Neural progenitor cell (in vitro differentiated cells): ENCODE results near the gene LPIN1. TPM values are rescaled to one million over a fixed set of nuclear protein-coding genes. Genes with fewer than 3 reads are reported as not detected.

Experiments used
- DNase-seq: peaks from one replicate; pipeline ENCODE4 v3.0.0-alpha.2; 2016; ENCODE audit warnings: low spot score
- H2AFZ ChIP-seq: fragments of 200-600 bp; sonication (generic); replicated peaks from 2 replicates; pipeline ENCODE4 v1.6.1; 2016; ENCODE audit warnings: antibody characterized with exemption
- H3F3A ChIP-seq: fragments of 200-600 bp; sonication (generic); 2 replicates; pipeline ENCODE4 v1.6.1; 2016; ENCODE audit warnings: antibody characterized with exemption, low read depth
- H3K27ac ChIP-seq: fragments of 200-600 bp; sonication (generic); 2 replicates; pipeline ENCODE4 v1.5.1; 2016; ENCODE audit warnings: mild to moderate bottlenecking
- H3K27me3 ChIP-seq: fragments of 200-600 bp; sonication (generic); 2 replicates; pipeline ENCODE4 v1.6.1; 2016; ENCODE audit warnings: mild to moderate bottlenecking, moderate library complexity
- H3K36me3 ChIP-seq: fragments of 200-600 bp; sonication (generic); 2 replicates; pipeline ENCODE4 v1.5.1; 2016
- H3K4me1 ChIP-seq: fragments of 200-600 bp; sonication (generic); 2 replicates; pipeline ENCODE4 v1.6.1; 2016; ENCODE audit warnings: mixed run types
- H3K4me2 ChIP-seq: fragments of 200-600 bp; sonication (generic); 2 replicates; pipeline ENCODE4 v1.6.1; 2016
- H3K4me3 ChIP-seq: fragments of 200-600 bp; sonication (generic); 2 replicates; pipeline ENCODE4 v1.5.1; 2016
- H3K79me2 ChIP-seq: fragments of 200-600 bp; sonication (generic); 2 replicates; pipeline ENCODE4 v1.6.1; 2016; ENCODE audit warnings: low read depth
- H3K9ac ChIP-seq: fragments of 200-600 bp; sonication (generic); 2 replicates; pipeline ENCODE4 v1.6.1; 2016
- H3K9me3 ChIP-seq: fragments of 200-600 bp; sonication (generic); 2 replicates; pipeline ENCODE4 v1.5.1; 2016; ENCODE audit warnings: low read depth
- H4K20me1 ChIP-seq: fragments of 200-600 bp; sonication (generic); 2 replicates; pipeline ENCODE4 v1.6.1; 2016; ENCODE audit warnings: low read depth
- H3K27ac Mint-ChIP-seq: 3 replicates; pipeline ENCODE4 v1.8.0; 2021; ENCODE audit warnings: mixed read lengths
- H3K27me3 Mint-ChIP-seq: 2 replicates; pipeline ENCODE4 v1.8.0; 2022; ENCODE audit warnings: low read depth, mild to moderate bottlenecking, inconsistent platforms, moderate library complexity, mixed read lengths; ENCODE audit not compliant: insufficient read depth
- H3K36me3 Mint-ChIP-seq: 3 replicates; pipeline ENCODE4 v1.8.0; 2021; ENCODE audit warnings: mixed read lengths
- H3K4me1 Mint-ChIP-seq: 3 replicates; pipeline ENCODE4 v1.8.0; 2021; ENCODE audit warnings: mixed read lengths
- H3K4me3 Mint-ChIP-seq: 3 replicates; pipeline ENCODE4 v1.8.0; 2021; ENCODE audit warnings: mild to moderate bottlenecking, moderate library complexity, mixed read lengths
- H3K9me3 Mint-ChIP-seq: 3 replicates; pipeline ENCODE4 v1.8.0; 2020; ENCODE audit warnings: mixed read lengths
- EZH2 ChIP-seq: fragments of 200-600 bp; sonication (generic); IDR thresholded peaks from 2 replicates; pipeline ENCODE4 v1.6.1; 2017; ENCODE audit warnings: antibody characterized with exemption, mild to moderate bottlenecking, moderate library complexity
- EZH2phosphoT487 ChIP-seq: fragments of 200-600 bp; sonication (generic); IDR thresholded peaks from 2 replicates; pipeline ENCODE4 v1.6.1; 2017; ENCODE audit warnings: antibody characterized with exemption
- total RNA-seq: library from RNA; depleted of rRNA; stranded (reverse); fragments of >200 nt; gene quantifications from 2 replicates; pipeline ENCODE4 v1.2.3, GENCODE V29; 2015; ENCODE audit warnings: low replicate concordance
- TF ChIP-seq, protein P1 (sequence below): fragments of 200-600 bp; sonication (generic); IDR thresholded peaks from 2 replicates; pipeline ENCODE4 v1.5.1; 2017; ENCODE audit warnings: antibody characterized with exemption, mild to moderate bottlenecking

LPIN1 gene
- total RNA-seq, 1 donor from 2014 or later: 18.0 TPM

DNA sequence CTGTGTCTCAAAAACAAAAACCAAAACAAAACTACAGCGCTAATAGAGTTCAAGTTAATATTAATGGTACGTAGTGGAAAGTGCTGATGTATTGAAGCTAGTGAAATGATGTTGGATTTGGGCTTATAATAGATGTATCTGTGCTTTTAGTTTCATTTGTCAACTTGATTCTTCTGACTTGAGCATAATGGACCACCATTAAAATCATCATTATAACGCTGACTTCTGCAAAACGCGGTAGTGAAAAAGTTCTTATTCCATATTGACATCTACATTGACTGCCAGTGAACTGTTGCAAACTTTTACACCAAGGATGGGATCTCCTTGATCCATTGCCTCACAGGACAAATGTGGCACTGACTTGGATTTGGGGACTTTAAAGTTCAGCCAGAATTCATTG lies 85.0 kb downstream of the LPIN1 start:
- no peak overlapping the region for H2AFZ ChIP-seq
- H3F3A ChIP-seq: peaks cover 14% of the 10 kb centered on the region
- peaks cover 25% of the 10 kb centered on the region for H3K4me1 Mint-ChIP-seq
- no peaks in the 10 kb centered on the region for H3K27me3 ChIP-seq
- H3K9me3 ChIP-seq: no peaks in the 10 kb centered on the region
- H3K4me1 ChIP-seq: peaks cover 17% of the 10 kb centered on the region
- no peaks in the 10 kb centered on the region for H3K36me3 ChIP-seq
- no peak for DNase-seq
- TF ChIP-seq EZH2: no peak
- TF ChIP-seq, protein P1, sequence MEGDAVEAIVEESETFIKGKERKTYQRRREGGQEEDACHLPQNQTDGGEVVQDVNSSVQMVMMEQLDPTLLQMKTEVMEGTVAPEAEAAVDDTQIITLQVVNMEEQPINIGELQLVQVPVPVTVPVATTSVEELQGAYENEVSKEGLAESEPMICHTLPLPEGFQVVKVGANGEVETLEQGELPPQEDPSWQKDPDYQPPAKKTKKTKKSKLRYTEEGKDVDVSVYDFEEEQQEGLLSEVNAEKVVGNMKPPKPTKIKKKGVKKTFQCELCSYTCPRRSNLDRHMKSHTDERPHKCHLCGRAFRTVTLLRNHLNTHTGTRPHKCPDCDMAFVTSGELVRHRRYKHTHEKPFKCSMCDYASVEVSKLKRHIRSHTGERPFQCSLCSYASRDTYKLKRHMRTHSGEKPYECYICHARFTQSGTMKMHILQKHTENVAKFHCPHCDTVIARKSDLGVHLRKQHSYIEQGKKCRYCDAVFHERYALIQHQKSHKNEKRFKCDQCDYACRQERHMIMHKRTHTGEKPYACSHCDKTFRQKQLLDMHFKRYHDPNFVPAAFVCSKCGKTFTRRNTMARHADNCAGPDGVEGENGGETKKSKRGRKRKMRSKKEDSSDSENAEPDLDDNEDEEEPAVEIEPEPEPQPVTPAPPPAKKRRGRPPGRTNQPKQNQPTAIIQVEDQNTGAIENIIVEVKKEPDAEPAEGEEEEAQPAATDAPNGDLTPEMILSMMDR: no peak
- no peak for TF ChIP-seq EZH2phosphoT487
- no peaks in the 10 kb centered on the region for H4K20me1 ChIP-seq
- H3K9me3 Mint-ChIP-seq: peaks cover 9% of the 10 kb centered on the region
- H3K27ac ChIP-seq: no peak overlapping the region
- peak overlapping the region; percentile 50 for H3K27ac Mint-ChIP-seq
- H3K27me3 Mint-ChIP-seq: peaks cover 3% of the 10 kb centered on the region
- H3K9ac ChIP-seq: no peak overlapping the region
- no peak overlapping the region for H3K4me3 ChIP-seq
- H3K4me2 ChIP-seq: peak overlapping the region; percentile 69
- H3K79me2 ChIP-seq: no peaks in the 10 kb centered on the region
- peaks cover 6% of the 10 kb centered on the region for H3K36me3 Mint-ChIP-seq
- H3K4me3 Mint-ChIP-seq: no peak overlapping the region

DNA sequence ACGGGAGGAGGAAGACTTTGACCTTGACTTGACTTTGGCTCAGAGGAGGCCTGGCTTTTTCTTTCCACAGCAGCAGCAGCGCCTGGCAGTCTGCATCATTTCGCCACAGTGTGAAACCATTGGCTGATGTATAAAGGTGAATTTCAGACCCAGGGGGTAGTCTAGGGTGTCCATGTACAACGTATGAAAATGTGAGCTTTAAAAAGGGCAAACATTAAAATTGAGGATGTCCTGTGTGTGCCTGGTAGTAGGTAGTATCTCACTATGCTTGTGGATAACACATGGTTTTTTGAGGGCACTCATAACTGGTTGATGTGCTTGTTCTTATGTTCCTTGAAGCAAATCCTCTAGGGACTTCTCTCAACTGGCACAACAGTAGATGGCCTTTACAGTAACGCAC lies 86.1 kb downstream of the LPIN1 start:
- Histone ChIP-seq H3K36me3 (no peaks in the 10 kb centered on the region), H3K4me2 (no peak overlapping the region), H3K4me3 (no peak overlapping the region), H3K27ac (no peak overlapping the region), H3F3A (peaks cover 14% of the 10 kb centered on the region), H3K9ac (no peak overlapping the region), H3K27me3 (no peaks in the 10 kb centered on the region), H2AFZ (no peak overlapping the region), H3K79me2 (no peaks in the 10 kb centered on the region), H4K20me1 (no peaks in the 10 kb centered on the region), H3K9me3 (no peaks in the 10 kb centered on the region), H3K4me1 (peaks cover 17% of the 10 kb centered on the region)
- Mint-ChIP-seq H3K4me1 (peaks cover 25% of the 10 kb centered on the region), H3K27ac (no peak overlapping the region), H3K9me3 (peaks cover 9% of the 10 kb centered on the region), H3K27me3 (peaks cover 3% of the 10 kb centered on the region), H3K36me3 (peaks cover 2% of the 10 kb centered on the region), H3K4me3 (no peak overlapping the region)
- no peak for DNase-seq
- TF ChIP-seq, protein P1: no peak
- TF ChIP-seq EZH2 (no peak), EZH2phosphoT487 (no peak)

DNA sequence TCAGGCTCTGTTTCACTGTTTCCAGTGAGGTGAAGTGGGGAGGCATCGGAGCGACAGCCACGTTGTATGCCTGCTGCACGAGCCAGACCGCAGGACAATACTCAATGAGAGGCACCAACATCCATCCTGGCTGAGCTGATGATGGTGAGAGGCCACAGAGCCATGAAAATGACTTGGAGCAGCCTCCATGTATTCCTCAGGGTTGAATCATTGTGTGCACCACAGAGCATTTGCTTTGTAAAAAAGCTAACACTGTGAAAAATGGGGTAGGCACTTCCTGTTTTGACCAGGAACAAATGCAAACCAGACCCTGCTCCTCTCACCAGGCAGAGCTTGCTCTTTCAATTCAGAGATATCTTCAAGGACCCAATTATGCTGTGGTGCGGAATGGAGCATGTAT lies 87.2 kb downstream of the LPIN1 start:
- TF ChIP-seq, protein P1: no peak
- no peak for TF ChIP-seq EZH2
- no peak for TF ChIP-seq EZH2phosphoT487
- H3K4me1 ChIP-seq: peaks cover 17% of the 10 kb centered on the region
- no peaks in the 10 kb centered on the region for H3K36me3 ChIP-seq
- no peak overlapping the region for H2AFZ ChIP-seq
- no peaks in the 10 kb centered on the region for H3K9me3 ChIP-seq
- DNase-seq: no peak
- no peak overlapping the region for H3K27ac ChIP-seq
- peaks cover 3% of the 10 kb centered on the region for H3K27me3 Mint-ChIP-seq
- H3K4me1 Mint-ChIP-seq: peaks cover 25% of the 10 kb centered on the region
- H3K27ac Mint-ChIP-seq: no peak overlapping the region
- peaks cover 2% of the 10 kb centered on the region for H3K36me3 Mint-ChIP-seq
- no peak overlapping the region for H3K4me3 ChIP-seq
- peaks cover 9% of the 10 kb centered on the region for H3K9me3 Mint-ChIP-seq
- H3K4me3 Mint-ChIP-seq: no peak overlapping the region
- no peak overlapping the region for H3K9ac ChIP-seq
- no peak overlapping the region for H3K4me2 ChIP-seq
- peaks cover 14% of the 10 kb centered on the region for H3F3A ChIP-seq
- no peaks in the 10 kb centered on the region for H3K27me3 ChIP-seq
- no peaks in the 10 kb centered on the region for H4K20me1 ChIP-seq
- no peaks in the 10 kb centered on the region for H3K79me2 ChIP-seq
